Osteocyte (in vitro differentiated cells): ENCODE data around the gene FMNL2. TPM values are rescaled to one million over a fixed set of nuclear protein-coding genes. Genes with fewer than 3 reads are reported as not detected.

Experiments used
- DNase-seq: peaks from one replicate; pipeline ENCODE4 v3.0.0; 2021; ENCODE audit warnings: mixed read lengths; ENCODE audit not compliant: unreplicated experiment; ENCODE audit errors: extremely low spot score
- H3K27ac Mint-ChIP-seq: one replicate; pipeline ENCODE4 v1.8.0; 2021; ENCODE audit warnings: mild to moderate bottlenecking, mixed read lengths; ENCODE audit not compliant: unreplicated experiment
- H3K27me3 Mint-ChIP-seq: one replicate; pipeline ENCODE4 v1.8.0; 2021; ENCODE audit warnings: mixed read lengths; ENCODE audit not compliant: unreplicated experiment
- H3K36me3 Mint-ChIP-seq: one replicate; pipeline ENCODE4 v1.8.0; 2021; ENCODE audit warnings: mixed read lengths; ENCODE audit not compliant: unreplicated experiment
- H3K4me1 Mint-ChIP-seq: one replicate; pipeline ENCODE4 v1.8.0; 2021; ENCODE audit warnings: mixed read lengths; ENCODE audit not compliant: unreplicated experiment
- H3K4me3 Mint-ChIP-seq: one replicate; pipeline ENCODE4 v1.8.0; 2021; ENCODE audit warnings: mild to moderate bottlenecking, moderate library complexity, mixed read lengths; ENCODE audit not compliant: unreplicated experiment
- H3K9me3 Mint-ChIP-seq: one replicate; pipeline ENCODE4 v1.8.0; 2021; ENCODE audit warnings: mixed read lengths; ENCODE audit not compliant: unreplicated experiment
- CTCF ChIP-seq: fragments of 200-600 bp; sonication (generic); IDR thresholded peaks from 2 replicates; pipeline ENCODE4 v1.5.0; 2021; ENCODE audit warnings: antibody characterized with exemption, mild to moderate bottlenecking, moderate library complexity
- total RNA-seq: library from RNA; stranded (reverse); gene quantifications from 2 replicates; pipeline ENCODE4 v1.2.1, GENCODE V29; 2021

The FMNL2 gene
- total RNA-seq, 1 donor from 2014 or later = 45.3 TPM

- Mint-ChIP-seq H3K4me3 (no peak overlapping the region), H3K9me3 (no peaks in the 10 kb centered on the region), H3K4me1 (peaks cover 36% of the 10 kb centered on the region), H3K27ac (no peak overlapping the region), H3K27me3 (no peaks in the 10 kb centered on the region), H3K36me3 (peaks cover 27% of the 10 kb centered on the region)
- DNase-seq = no peak
- no peak for TF ChIP-seq CTCF
Measured at GRCh38 chr2:152615177-152615576, 280.2 kb downstream of the FMNL2 start.

DNA sequence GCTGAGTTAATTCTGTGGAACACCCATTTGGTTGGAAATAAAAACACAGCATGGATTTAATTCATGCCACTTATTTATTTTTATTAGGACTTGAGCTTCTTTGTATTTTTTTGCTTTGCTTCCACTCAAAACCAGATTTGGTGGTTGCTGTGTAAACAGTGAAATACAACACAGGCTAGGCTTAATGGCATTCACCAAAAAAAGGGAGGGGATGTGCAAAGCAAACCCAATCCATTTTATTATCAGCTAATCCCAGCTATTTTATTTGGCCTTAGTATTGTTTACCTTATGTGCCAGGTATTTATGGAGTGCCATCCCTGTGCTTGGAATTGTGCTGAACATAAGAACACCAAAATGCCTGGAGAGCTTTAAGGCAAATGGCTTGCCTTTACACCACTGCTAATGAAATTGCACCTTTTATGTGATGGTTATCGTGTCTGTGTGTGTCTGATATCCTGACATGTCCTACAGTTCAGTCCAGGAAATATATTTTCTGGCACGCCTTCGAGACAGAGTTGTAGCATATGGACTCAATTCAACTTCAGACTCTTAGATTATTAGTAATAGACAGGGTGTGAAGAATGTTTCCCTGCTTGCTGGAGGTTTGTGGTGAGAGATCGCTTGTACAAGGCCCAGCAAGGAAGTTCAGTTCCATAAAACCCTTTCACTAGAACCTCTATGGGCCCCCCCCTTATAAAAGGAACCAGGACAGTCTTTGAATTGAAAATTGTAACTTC lies 282.6 kb downstream of the FMNL2 start:
- Mint-ChIP-seq H3K4me1 (peaks cover 22% of the 10 kb centered on the region), H3K27me3 (no peaks in the 10 kb centered on the region), H3K36me3 (peaks cover 42% of the 10 kb centered on the region), H3K9me3 (no peaks in the 10 kb centered on the region), H3K4me3 (no peak overlapping the region), H3K27ac (no peak overlapping the region)
- DNase-seq = no peak
- no peak for TF ChIP-seq CTCF

DNA sequence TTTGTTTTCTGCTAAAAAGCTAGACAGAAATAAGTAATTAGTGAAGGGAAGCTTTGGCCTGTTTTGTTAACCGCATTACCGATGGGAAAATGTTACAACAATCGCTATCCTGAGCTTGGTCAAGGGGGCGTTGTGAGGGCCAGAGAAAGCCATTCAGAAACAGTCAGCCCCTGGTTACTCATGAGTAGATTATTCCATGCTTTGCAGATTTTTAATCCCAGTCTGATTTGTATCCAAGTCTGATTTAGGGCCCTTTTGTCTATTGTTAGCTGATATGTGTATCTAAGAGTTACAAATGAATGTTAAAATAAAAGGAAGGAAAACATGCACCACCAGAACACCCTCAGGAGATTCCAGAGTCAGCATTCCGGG lies 283.2 kb downstream of the FMNL2 start:
- DNase-seq = no peak
- Mint-ChIP-seq H3K4me3 (no peak overlapping the region), H3K36me3 (peaks cover 45% of the 10 kb centered on the region), H3K27me3 (no peaks in the 10 kb centered on the region), H3K27ac (no peak overlapping the region), H3K4me1 (peaks cover 16% of the 10 kb centered on the region), H3K9me3 (no peaks in the 10 kb centered on the region)
- TF ChIP-seq CTCF = no peak

- H3K4me3 Mint-ChIP-seq = no peak overlapping the region
- no peak for TF ChIP-seq CTCF
- no peaks in the 10 kb centered on the region for H3K9me3 Mint-ChIP-seq
- no peak overlapping the region for H3K27ac Mint-ChIP-seq
- no peaks in the 10 kb centered on the region for H3K27me3 Mint-ChIP-seq
- H3K36me3 Mint-ChIP-seq = peaks cover 45% of the 10 kb centered on the region
- H3K4me1 Mint-ChIP-seq = peaks cover 6% of the 10 kb centered on the region
- DNase-seq = no peak
Measured at GRCh38 chr2:152620208-152620607, 285.2 kb downstream of the FMNL2 start.

DNA sequence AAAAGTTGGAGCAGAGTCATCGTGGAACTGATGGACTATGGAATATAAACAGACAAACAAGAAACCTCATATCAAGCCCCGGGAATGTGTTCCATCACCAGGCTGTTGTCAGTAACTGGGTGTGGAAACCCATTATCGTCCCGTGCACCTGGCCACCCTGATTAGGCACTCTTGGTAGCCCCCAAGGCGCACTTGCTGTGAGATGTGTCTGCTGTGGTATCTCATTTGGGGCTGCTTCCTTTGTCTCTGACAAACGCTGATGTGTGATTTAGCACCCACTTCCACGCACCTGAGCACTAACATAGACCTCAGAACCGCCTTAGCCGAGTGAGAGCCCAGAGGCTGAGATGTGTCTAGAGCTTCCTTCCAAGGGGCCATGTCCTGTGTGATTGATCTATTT lies 286.0 kb downstream of the FMNL2 start:
- no peaks in the 10 kb centered on the region for H3K27me3 Mint-ChIP-seq
- no peak for TF ChIP-seq CTCF
- H3K36me3 Mint-ChIP-seq = peaks cover 44% of the 10 kb centered on the region
- no peak overlapping the region for H3K27ac Mint-ChIP-seq
- H3K4me1 Mint-ChIP-seq = peaks cover 6% of the 10 kb centered on the region
- H3K9me3 Mint-ChIP-seq = no peaks in the 10 kb centered on the region
- H3K4me3 Mint-ChIP-seq = no peak overlapping the region
- DNase-seq = no peak
